RWPE2 (cell line): ENCODE results near the gene CHRNA10.

ENCODE experiments used
- ATAC-seq: fragments of 200-7000 bp; cut with Tn5 transposase; 3 replicates; pipeline ENCODE4 v1.9.1; 2021; ENCODE audit warnings: low read depth
- DNase-seq: peaks from one replicate; pipeline ENCODE4 v3.0.0-alpha.2; 2020; ENCODE audit warnings: low spot score
- H3K27ac ChIP-seq: fragments of 450-650 bp; 2 replicates; pipeline ENCODE4 v1.5.1; 2017; ENCODE audit warnings: mild to moderate bottlenecking; ENCODE audit not compliant: poor library complexity, severe bottlenecking
- H3K27me3 ChIP-seq: fragments of 250-450 bp; sonication (Bioruptor Pico); 2 replicates; pipeline ENCODE4 v1.5.1; 2021; ENCODE audit warnings: mild to moderate bottlenecking, moderate library complexity; ENCODE audit not compliant: insufficient read depth, poor library complexity, severe bottlenecking
- H3K36me3 ChIP-seq: fragments of 250-450 bp; sonication (Bioruptor Pico); 2 replicates; pipeline ENCODE4 v1.5.1; 2020; ENCODE audit warnings: low read depth, mild to moderate bottlenecking, moderate library complexity
- H3K4me1 ChIP-seq: fragments of 250-450 bp; sonication (Bioruptor Pico); 2 replicates; pipeline ENCODE4 v1.5.1; 2021; ENCODE audit warnings: mild to moderate bottlenecking, moderate library complexity; ENCODE audit not compliant: insufficient read depth, poor library complexity, severe bottlenecking
- H3K4me3 ChIP-seq: fragments of 250-450 bp; sonication (Bioruptor Pico); 2 replicates; pipeline ENCODE4 v1.5.1; 2021; ENCODE audit warnings: mild to moderate bottlenecking, moderate library complexity; ENCODE audit not compliant: severe bottlenecking
- H3K9me3 ChIP-seq: fragments of 250-450 bp; sonication (Bioruptor Pico); 2 replicates; pipeline ENCODE4 v1.5.1; 2021; ENCODE audit warnings: mild to moderate bottlenecking, moderate library complexity; ENCODE audit not compliant: severe bottlenecking
- TF ChIP-seq, protein P1 (sequence below): fragments of 450-650 bp; IDR thresholded peaks from one replicate; pipeline ENCODE4 v1.5.1; 2017; ENCODE audit warnings: mild to moderate bottlenecking, moderate library complexity; ENCODE audit not compliant: poor library complexity, severe bottlenecking

CHRNA10 gene

DNA sequence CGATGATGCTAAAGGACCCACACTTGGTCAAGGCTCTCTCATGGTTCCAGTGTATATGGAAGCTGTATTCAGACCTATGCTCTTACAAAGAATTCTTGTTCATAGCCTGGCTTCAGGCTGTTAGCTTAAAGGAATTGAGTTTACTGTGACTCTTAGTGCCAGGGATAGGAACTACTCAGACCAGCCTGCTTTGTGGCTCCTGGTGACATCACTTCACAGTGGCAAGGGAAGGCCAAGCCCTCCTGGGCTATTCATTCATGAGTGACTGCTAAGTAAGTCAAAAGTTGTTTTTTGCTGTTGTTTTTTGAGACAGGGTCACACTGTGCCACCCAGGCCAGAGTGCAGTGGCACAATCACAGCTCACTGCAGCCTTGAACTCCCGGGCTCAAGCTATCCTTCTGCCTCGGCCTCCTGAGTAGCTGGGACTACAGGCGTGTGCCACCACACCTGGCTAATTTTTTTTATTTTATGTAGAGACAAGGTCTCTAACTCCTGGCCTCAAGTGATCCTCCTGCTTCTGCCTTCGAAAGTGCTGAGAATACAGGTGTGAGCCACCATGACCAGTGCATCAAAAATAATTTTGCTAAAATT is 39.0 kb downstream of the CHRNA10 start:
- H3K36me3 ChIP-seq: no peaks in the 10 kb centered on the region
- TF ChIP-seq, protein P1, sequence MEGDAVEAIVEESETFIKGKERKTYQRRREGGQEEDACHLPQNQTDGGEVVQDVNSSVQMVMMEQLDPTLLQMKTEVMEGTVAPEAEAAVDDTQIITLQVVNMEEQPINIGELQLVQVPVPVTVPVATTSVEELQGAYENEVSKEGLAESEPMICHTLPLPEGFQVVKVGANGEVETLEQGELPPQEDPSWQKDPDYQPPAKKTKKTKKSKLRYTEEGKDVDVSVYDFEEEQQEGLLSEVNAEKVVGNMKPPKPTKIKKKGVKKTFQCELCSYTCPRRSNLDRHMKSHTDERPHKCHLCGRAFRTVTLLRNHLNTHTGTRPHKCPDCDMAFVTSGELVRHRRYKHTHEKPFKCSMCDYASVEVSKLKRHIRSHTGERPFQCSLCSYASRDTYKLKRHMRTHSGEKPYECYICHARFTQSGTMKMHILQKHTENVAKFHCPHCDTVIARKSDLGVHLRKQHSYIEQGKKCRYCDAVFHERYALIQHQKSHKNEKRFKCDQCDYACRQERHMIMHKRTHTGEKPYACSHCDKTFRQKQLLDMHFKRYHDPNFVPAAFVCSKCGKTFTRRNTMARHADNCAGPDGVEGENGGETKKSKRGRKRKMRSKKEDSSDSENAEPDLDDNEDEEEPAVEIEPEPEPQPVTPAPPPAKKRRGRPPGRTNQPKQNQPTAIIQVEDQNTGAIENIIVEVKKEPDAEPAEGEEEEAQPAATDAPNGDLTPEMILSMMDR: no peak

DNA sequence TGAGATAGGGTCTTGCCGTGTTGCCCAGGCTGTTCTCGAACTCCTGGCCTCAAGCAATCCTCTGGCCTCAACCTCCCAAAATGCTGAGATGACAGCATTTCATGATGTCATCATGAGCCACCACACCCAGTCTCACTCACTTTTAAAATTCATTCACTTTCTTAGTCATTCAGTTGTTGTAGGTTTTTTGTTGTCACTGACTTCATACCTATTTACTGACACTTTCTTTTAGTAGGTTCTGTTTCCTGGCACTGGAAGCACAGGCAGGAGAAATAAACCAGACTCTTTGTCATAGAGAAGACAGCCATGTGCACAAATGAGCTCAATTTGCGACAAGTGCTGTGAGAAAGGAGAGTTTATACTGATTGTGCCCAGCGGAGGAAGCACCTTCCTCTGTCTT is 39.9 kb downstream of the CHRNA10 start:
- ATAC-seq: no peak
- Histone ChIP-seq H3K4me3 (no peak overlapping the region), H3K27ac (no peak overlapping the region), H3K27me3 (no peaks in the 10 kb centered on the region), H3K9me3 (no peaks in the 10 kb centered on the region), H3K4me1 (no peaks in the 10 kb centered on the region), H3K36me3 (no peaks in the 10 kb centered on the region)
- DNase-seq: no peak
- TF ChIP-seq, protein P1: no peak

More for the DNA sequence above, 39.0 kb downstream of the CHRNA10 start:
- no peak for DNase-seq
- no peaks in the 10 kb centered on the region for H3K4me1 ChIP-seq
- no peak overlapping the region for H3K4me3 ChIP-seq
- ATAC-seq: no peak
- H3K9me3 ChIP-seq: no peaks in the 10 kb centered on the region
- no peak overlapping the region for H3K27ac ChIP-seq
- no peaks in the 10 kb centered on the region for H3K27me3 ChIP-seq

DNA sequence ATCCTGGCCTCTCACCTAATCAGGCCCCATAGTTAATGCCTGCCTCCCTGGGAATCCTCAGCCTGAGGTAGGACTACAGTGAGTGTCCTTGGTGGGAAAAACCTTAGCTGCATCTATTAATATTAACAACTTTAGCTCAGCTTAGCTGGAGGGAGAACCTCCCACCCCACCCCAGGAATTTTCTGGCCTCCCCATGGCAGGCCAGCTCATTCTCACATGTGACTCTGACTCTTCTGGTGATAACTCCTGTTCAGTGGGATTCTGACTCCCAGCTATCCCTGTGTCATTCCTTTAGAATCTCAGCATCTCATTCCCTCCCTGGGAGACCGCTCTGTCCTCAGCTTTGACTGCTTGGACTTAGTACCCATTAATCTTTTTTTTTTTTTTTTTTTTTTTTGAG is 43.9 kb downstream of the CHRNA10 start:
- TF ChIP-seq, protein P1: no peak
- H3K27me3 ChIP-seq: no peaks in the 10 kb centered on the region
- H3K4me3 ChIP-seq: no peak overlapping the region
- no peaks in the 10 kb centered on the region for H3K9me3 ChIP-seq
- DNase-seq (no peak), ATAC-seq (no peak)
- no peaks in the 10 kb centered on the region for H3K4me1 ChIP-seq
- H3K36me3 ChIP-seq: no peaks in the 10 kb centered on the region
- H3K27ac ChIP-seq: no peak overlapping the region

DNA sequence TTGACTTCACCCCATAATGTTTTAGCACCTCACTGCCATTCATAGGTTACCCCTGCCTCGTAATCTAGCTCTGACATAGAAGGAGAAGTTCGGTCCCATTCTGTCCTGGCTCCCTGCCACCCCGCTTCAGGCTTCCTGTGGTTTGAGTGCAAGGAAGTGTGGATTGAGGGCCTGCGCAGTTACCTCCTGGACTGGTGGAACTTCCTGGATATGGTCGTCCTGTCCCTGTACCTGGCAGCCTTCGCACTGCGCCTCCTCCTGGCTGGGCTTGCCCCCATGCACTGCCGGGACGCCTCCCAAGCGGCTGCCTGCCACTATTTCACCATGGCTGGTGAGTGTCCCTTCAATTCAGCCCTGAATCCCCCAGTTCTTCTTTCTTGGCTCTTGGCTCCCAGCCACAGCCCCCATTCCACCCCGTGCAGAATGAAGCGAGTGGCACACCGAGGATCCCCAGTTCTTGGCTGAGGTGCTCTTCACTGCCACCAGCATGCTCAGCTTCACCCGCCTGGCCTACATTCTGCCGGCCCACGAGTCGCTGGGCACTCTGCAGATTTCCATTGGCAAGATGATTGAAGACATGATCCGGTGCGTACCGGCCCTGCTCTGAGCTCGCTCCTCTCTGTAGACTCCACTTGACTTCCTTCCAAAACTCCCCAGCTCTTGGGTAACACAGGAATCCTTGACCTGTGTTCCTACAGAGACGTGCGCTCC is 44.8 kb downstream of the CHRNA10 start:
- H3K4me3 ChIP-seq: no peak overlapping the region
- TF ChIP-seq, protein P1: no peak
- no peaks in the 10 kb centered on the region for H3K9me3 ChIP-seq
- H3K27me3 ChIP-seq: no peaks in the 10 kb centered on the region
- DNase-seq: no peak
- no peaks in the 10 kb centered on the region for H3K4me1 ChIP-seq
- ATAC-seq: no peak
- no peaks in the 10 kb centered on the region for H3K36me3 ChIP-seq
- H3K27ac ChIP-seq: no peak overlapping the region

DNA sequence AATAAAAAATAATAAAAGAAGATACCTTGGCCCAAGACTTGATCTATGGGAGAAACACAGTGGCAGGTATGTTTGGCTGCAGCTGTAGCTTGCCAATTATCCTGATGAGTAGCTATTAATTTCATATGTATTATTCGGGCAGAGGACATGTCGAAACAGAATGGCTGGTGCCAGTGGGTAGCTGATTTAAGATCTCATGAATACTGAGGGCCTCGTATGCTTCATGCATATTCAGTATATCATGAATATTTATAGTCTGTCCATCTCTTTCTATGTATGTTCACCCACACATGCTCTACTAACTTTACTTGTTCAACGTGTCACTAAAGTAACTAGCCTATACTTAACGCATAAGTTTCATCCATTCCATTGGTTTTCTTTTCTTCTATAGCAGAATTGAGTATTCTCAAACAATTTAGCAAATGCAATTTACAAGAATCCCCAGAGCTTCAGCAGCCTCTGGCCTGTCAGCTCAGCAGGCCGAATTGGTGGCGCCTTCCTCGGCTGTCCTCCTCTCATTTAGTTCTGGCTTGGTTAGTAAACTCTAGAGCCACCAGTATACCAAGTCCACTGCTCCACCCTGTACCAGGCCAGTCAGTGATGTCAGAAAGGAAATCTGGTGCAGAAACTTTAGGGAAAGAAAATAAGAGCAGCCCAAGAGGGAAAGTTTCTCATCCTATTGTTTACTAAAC is 47.3 kb downstream of the CHRNA10 start:
- H3K36me3 ChIP-seq: no peaks in the 10 kb centered on the region
- H3K4me3 ChIP-seq: no peak overlapping the region
- no peak for ATAC-seq
- H3K27ac ChIP-seq: no peak overlapping the region
- TF ChIP-seq, protein P1: no peak
- H3K27me3 ChIP-seq: no peaks in the 10 kb centered on the region
- no peak for DNase-seq
- H3K4me1 ChIP-seq: no peaks in the 10 kb centered on the region
- H3K9me3 ChIP-seq: no peaks in the 10 kb centered on the region
